Hepatocyte (in vitro differentiated cells): ENCODE data around the gene USP32. TPM values are rescaled to one million over a fixed set of nuclear protein-coding genes. Genes with fewer than 3 reads are reported as not detected.
"Not testable (repeated sequence)": the region's sequence is repeated elsewhere in the genome, so short reads cannot be mapped to it uniquely, and the experiment has no call there.

ENCODE experiments used
- DNase-seq: peaks from one replicate; pipeline ENCODE4 v3.0.0-alpha.2; 2016; ENCODE audit warnings: low spot score
- H2AFZ ChIP-seq: fragments of 200-600 bp; sonication (generic); 2 replicates; pipeline ENCODE4 v1.6.0; 2016; ENCODE audit warnings: antibody characterized with exemption, mild to moderate bottlenecking
- H3K27ac ChIP-seq: fragments of 200-600 bp; sonication (generic); 2 replicates; pipeline ENCODE4 v1.5.1; 2016; ENCODE audit warnings: mild to moderate bottlenecking
- H3K27me3 ChIP-seq: fragments of 200-600 bp; sonication (generic); 2 replicates; pipeline ENCODE4 v1.6.1; 2016
- H3K36me3 ChIP-seq: fragments of 200-600 bp; sonication (generic); replicated peaks from 2 replicates; pipeline ENCODE4 v1.5.1; 2016; ENCODE audit warnings: low read depth; ENCODE audit not compliant: insufficient read depth
- H3K4me1 ChIP-seq: fragments of 200-600 bp; sonication (generic); 2 replicates; pipeline ENCODE4 v1.5.1; 2016; ENCODE audit warnings: mild to moderate bottlenecking, moderate library complexity; ENCODE audit not compliant: insufficient read depth
- H3K4me2 ChIP-seq: fragments of 200-600 bp; sonication (generic); 2 replicates; pipeline ENCODE4 v1.6.0; 2016
- H3K4me3 ChIP-seq: fragments of 200-600 bp; sonication (generic); 2 replicates; pipeline ENCODE4 v1.5.1; 2016; ENCODE audit warnings: mild to moderate bottlenecking
- H3K79me2 ChIP-seq: fragments of 200-600 bp; sonication (generic); 2 replicates; pipeline ENCODE4 v1.6.0; 2017; ENCODE audit warnings: mild to moderate bottlenecking
- H3K9me2 ChIP-seq: fragments of 200-600 bp; sonication (generic); replicated peaks from 2 replicates; pipeline ENCODE4 v1.6.0; 2017; ENCODE audit warnings: mild to moderate bottlenecking; ENCODE audit not compliant: insufficient read depth
- H3K9me3 ChIP-seq: fragments of 200-600 bp; sonication (generic); 2 replicates; pipeline ENCODE4 v1.5.1; 2016; ENCODE audit warnings: low read depth, mild to moderate bottlenecking
- H4K20me1 ChIP-seq: fragments of 200-600 bp; sonication (generic); 2 replicates; pipeline ENCODE4 v1.6.0; 2016; ENCODE audit warnings: mild to moderate bottlenecking; ENCODE audit not compliant: insufficient read depth, poor library complexity, severe bottlenecking
- CTCF ChIP-seq: fragments of 200-600 bp; sonication (generic); IDR thresholded peaks from 2 replicates; pipeline ENCODE4 v1.5.1; 2016; ENCODE audit warnings: antibody characterized with exemption, mild to moderate bottlenecking; ENCODE audit not compliant: poor library complexity
- EZH2 ChIP-seq: fragments of 200-600 bp; sonication (generic); IDR thresholded peaks from 2 replicates; pipeline ENCODE4 v1.6.1; 2016; ENCODE audit warnings: antibody characterized with exemption, mild to moderate bottlenecking, borderline replicate concordance
- EZH2phosphoT487 ChIP-seq: fragments of 200-600 bp; sonication (generic); IDR thresholded peaks from one replicate; pipeline ENCODE4 v1.6.1; 2018; ENCODE audit warnings: antibody characterized with exemption, mild to moderate bottlenecking, low read depth, moderate library complexity; ENCODE audit not compliant: unreplicated experiment, severe bottlenecking
- WGBS: methylation state at CpG from one replicate; pipeline ENCODE4 v1.1.6; 2016; ENCODE audit warnings: low lambda C conversion rate; ENCODE audit errors: missing lambda C conversion rate; 5-methylcytosine and 5-hydroxymethylcytosine counted together
- polyA plus RNA-seq: library from polyadenylated mRNA; unstranded; fragments of >200 nt; fragmentation: Nextera tagmentation; extraction: Ambion mirVana; gene quantifications from 2 replicates; pipeline ENCODE4 v1.2.1, GENCODE V29; 2016
- total RNA-seq: library from RNA; depleted of rRNA; stranded (reverse); fragments of >200 nt; gene quantifications from 2 replicates; pipeline ENCODE4 v1.2.3, GENCODE V29; 2014

Gene USP32
- total and polyA plus RNA-seq, 2 experiments from 2014 or later = 15.3 to 37.0 TPM

DNA sequence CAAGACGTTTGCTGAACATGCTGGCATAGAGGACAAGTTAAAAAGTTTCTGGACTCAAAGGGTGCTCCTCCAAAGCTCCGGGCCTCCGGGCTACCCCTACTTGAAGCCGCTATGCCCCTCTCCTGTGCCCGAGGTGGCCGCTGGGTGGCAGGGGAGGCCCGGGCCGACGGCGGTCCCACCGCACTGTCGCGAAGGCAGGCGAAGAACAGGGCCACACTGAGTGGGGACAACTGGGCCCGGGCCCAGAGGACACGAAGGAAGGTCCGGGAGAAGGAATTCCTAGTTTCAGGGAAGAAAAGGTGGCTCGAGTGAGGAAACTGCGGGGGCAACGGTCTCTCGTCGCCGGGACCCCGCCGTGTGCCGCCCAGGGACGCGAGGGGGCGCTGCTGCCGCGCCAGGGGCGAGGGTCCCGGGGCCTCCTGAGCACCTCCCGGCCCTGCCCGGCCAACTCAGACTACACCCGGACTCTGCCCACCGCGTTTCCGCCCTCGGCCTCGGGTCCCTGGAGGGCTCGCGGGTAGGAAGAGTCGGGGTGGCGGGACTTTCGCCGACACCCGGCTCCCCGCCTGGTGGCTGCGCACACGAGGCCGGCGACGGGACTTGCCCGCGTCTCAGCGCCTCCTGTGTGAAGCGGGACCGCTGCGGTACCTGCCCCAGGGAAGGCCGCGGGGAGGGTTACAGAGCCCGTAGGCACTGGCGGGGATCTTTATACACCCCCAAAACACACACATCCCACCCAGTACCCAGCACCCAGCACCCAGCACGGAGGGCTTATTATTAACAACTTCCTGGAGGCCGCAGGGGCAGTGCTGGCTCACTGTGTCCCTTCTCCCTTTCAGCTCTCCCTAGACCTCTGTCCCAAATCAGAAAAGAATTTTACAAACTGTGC lies 29.6 kb upstream of the USP32 start:
- H3K79me2 ChIP-seq = no peaks in the 10 kb centered on the region
- TF ChIP-seq EZH2 (no peak), CTCF (peak; percentile 99)
- H3K4me1 ChIP-seq = no peaks in the 10 kb centered on the region
- H4K20me1 ChIP-seq = no peaks in the 10 kb centered on the region
- peak overlapping the region; percentile 85 for H2AFZ ChIP-seq
- no peaks in the 10 kb centered on the region for H3K9me3 ChIP-seq
- H3K4me3 ChIP-seq = peak overlapping the region; percentile 43
- H3K27ac ChIP-seq = no peak overlapping the region
- peak; percentile 80 for DNase-seq
- 7% methylated on average over 66 of the region's 66 CpGs for WGBS
- H3K4me2 ChIP-seq = peak overlapping the region; percentile 94
- H3K27me3 ChIP-seq = no peaks in the 10 kb centered on the region
- no peaks in the 10 kb centered on the region for H3K36me3 ChIP-seq
- no peaks in the 10 kb centered on the region for H3K9me2 ChIP-seq

GRCh38 chr17:60419875-60420274 lies 27.9 kb upstream of the USP32 start:
- not testable (repeated sequence) for H3K9me2 ChIP-seq, H3K79me2 ChIP-seq, H3K4me3 ChIP-seq, H3K4me1 ChIP-seq, H3K36me3 ChIP-seq, H3K4me2 ChIP-seq, H3K27ac ChIP-seq, H4K20me1 ChIP-seq, DNase-seq, H2AFZ ChIP-seq, H3K9me3 ChIP-seq, H3K27me3 ChIP-seq
- WGBS = 96% methylated on average over 7 of the region's 7 CpGs

GRCh38 chr17:60419003-60419402 lies 27.1 kb upstream of the USP32 start:
- WGBS = 95% methylated on average over 4 of the region's 4 CpGs
- H3K36me3 ChIP-seq, H4K20me1 ChIP-seq, H3K4me1 ChIP-seq, H3K79me2 ChIP-seq, H3K4me2 ChIP-seq, DNase-seq, H3K27me3 ChIP-seq, H3K9me2 ChIP-seq, H2AFZ ChIP-seq, H3K9me3 ChIP-seq, H3K27ac ChIP-seq, H3K4me3 ChIP-seq: not testable (repeated sequence)

DNA sequence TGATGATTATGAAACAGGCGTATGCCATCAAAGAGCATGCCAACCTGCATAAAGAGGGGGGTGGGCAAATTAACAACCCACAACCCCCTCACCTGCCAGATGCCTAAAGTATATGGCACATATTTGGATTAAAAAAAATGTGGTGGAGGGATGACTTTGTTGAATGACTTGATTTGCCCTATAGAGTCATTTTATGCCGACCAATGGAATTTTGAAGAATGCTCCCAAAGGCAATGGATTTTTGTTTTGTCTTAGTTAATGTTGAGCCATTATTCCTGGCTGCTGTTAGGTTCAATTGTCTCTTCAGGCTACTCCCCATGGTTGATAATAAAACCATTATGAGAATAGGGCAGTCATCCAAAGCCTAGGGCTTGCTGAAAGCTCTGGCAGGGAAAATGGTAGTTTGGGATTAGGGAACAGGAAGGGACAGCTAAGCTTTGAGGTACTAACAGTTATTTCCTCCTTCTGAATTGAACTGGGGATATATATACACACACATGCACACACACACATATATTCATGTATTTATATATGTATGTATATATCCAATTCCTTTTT lies 24.5 kb upstream of the USP32 start:
- WGBS = 94% methylated on average over 2 of the region's 2 CpGs
- Histone ChIP-seq H3K4me1 (no peaks in the 10 kb centered on the region), H3K36me3 (no peaks in the 10 kb centered on the region), H3K27ac (no peak overlapping the region), H2AFZ (no peak overlapping the region), H3K4me2 (no peak overlapping the region), H3K4me3 (no peak overlapping the region), H3K79me2 (no peaks in the 10 kb centered on the region), H3K9me2 (no peaks in the 10 kb centered on the region), H4K20me1 (no peaks in the 10 kb centered on the region), H3K27me3 (no peaks in the 10 kb centered on the region), H3K9me3 (no peaks in the 10 kb centered on the region)
- TF ChIP-seq EZH2phosphoT487 (no peak), EZH2 (no peak), CTCF (no peak)
- no peak for DNase-seq
